ENCODE measurements around the gene ERVMER34-1.

The ERVMER34-1 gene

DNA sequence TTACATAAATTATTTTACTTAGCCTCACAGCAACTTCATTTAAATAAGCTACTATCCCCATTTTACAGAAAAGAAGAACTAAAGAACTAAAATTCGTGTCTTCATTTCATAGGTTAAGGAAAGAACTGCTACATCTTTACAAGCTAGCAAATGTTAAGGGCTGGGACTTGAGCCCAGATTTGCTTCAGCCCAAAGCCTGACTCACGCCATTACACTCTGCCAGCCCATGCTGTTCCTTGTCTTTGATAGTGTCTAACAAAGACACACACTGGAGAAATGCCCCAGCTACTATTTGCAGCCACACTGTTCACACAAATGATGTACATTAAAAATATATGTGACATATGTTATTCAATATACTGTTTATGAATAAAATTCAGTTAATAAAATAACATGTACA is 29.0 kb upstream of the ERVMER34-1 start:
- H3K9ac ChIP-seq (ENCODE audit: low read length): no peak overlapping the region
- H4K20me1 ChIP-seq (ENCODE audit: insufficient read depth, low read length): no peaks in the 10 kb centered on the region
- no peaks in the 10 kb centered on the region for H3K9me3 ChIP-seq (ENCODE audit: insufficient read depth, low read length)
- no peak overlapping the region for H2AFZ ChIP-seq (ENCODE audit: low read depth, low read length)
- H3K4me1 ChIP-seq (ENCODE audit: low read length): no peaks in the 10 kb centered on the region
- H3K27ac ChIP-seq (ENCODE audit: low read length): no peak overlapping the region
- no peak overlapping the region for H3K4me3 ChIP-seq (ENCODE audit: low read length)
- no peaks in the 10 kb centered on the region for H3K79me2 ChIP-seq (ENCODE audit: low read length)
- no peaks in the 10 kb centered on the region for H3K36me3 ChIP-seq (replicated peaks; ENCODE audit: low read depth, low read length)
- TF ChIP-seq CTCF (IDR thresholded peaks at IDR 0.05; ENCODE audit: low read depth, low read length): no peak
- TF ChIP-seq EZH2phosphoT487 (IDR thresholded peaks at IDR 0.05; ENCODE audit: low read depth): no peak
- no peak overlapping the region for H3K4me2 ChIP-seq (ENCODE audit: low read length)
- H3K27me3 ChIP-seq (ENCODE audit: low read depth, low read length): no peaks in the 10 kb centered on the region

GRCh38 chr4:52760256-52760655 is 9.0 kb upstream of the ERVMER34-1 start:
- H3K27ac ChIP-seq (ENCODE audit: low read length): no peak overlapping the region
- no peaks in the 10 kb centered on the region for H3K9me3 ChIP-seq (ENCODE audit: insufficient read depth, low read length)
- no peak overlapping the region for H3K9ac ChIP-seq (ENCODE audit: low read length)
- no peaks in the 10 kb centered on the region for H3K4me1 ChIP-seq (ENCODE audit: low read length)
- H2AFZ ChIP-seq (ENCODE audit: low read depth, low read length): no peak overlapping the region
- H3K36me3 ChIP-seq (replicated peaks; ENCODE audit: low read depth, low read length): no peaks in the 10 kb centered on the region
- no peak overlapping the region for H3K4me3 ChIP-seq (ENCODE audit: low read length)
- H4K20me1 ChIP-seq (ENCODE audit: insufficient read depth, low read length): no peaks in the 10 kb centered on the region
- H3K79me2 ChIP-seq (ENCODE audit: low read length): no peaks in the 10 kb centered on the region
- TF ChIP-seq CTCF (IDR thresholded peaks at IDR 0.05; ENCODE audit: low read depth, low read length) (no peak), EZH2phosphoT487 (IDR thresholded peaks at IDR 0.05; ENCODE audit: low read depth) (no peak)
- H3K27me3 ChIP-seq (ENCODE audit: low read depth, low read length): no peaks in the 10 kb centered on the region
- H3K4me2 ChIP-seq (ENCODE audit: low read length): no peak overlapping the region

- H3K27me3 ChIP-seq (ENCODE audit: low read depth, low read length): no peaks in the 10 kb centered on the region
- no peaks in the 10 kb centered on the region for H3K36me3 ChIP-seq (replicated peaks; ENCODE audit: low read depth, low read length)
- TF ChIP-seq EZH2phosphoT487 (IDR thresholded peaks at IDR 0.05; ENCODE audit: low read depth) (no peak), CTCF (IDR thresholded peaks at IDR 0.05; ENCODE audit: low read depth, low read length) (no peak)
These were observed 4.2 kb upstream of the ERVMER34-1 start for GRCh38 chr4:52755426-52755825.

DNA sequence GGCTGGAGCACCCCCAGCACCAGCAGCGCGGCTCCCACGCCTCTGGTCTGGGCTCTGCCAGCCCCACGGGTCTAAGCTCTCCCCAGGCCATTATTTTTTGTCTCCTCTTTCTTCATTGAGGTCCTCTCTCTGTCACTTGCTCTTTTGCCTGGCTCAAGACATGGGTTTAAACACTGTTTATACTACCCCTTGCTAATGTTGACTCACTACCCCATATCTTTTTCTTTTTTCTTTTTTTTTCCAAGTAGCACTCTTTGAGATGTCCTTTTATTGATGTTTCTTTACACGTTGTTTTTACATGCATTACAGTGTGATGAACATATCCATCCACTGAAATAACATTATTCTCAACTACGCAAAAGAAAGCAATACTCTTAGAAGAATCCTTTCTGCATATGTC is 1.7 kb upstream of the ERVMER34-1 start:
- Histone ChIP-seq H3K79me2 (ENCODE audit: low read length) (no peaks in the 10 kb centered on the region), H3K9me3 (ENCODE audit: insufficient read depth, low read length) (no peaks in the 10 kb centered on the region), H3K27ac (ENCODE audit: low read length) (no peak overlapping the region), H3K4me2 (ENCODE audit: low read length) (no peak overlapping the region), H3K4me1 (ENCODE audit: low read length) (no peaks in the 10 kb centered on the region), H3K9ac (ENCODE audit: low read length) (no peak overlapping the region), H4K20me1 (ENCODE audit: insufficient read depth, low read length) (no peaks in the 10 kb centered on the region), H3K36me3 (replicated peaks; ENCODE audit: low read depth, low read length) (no peaks in the 10 kb centered on the region), H3K4me3 (ENCODE audit: low read length) (no peak overlapping the region), H2AFZ (ENCODE audit: low read depth, low read length) (no peak overlapping the region), H3K27me3 (ENCODE audit: low read depth, low read length) (no peaks in the 10 kb centered on the region)
- TF ChIP-seq EZH2phosphoT487 (IDR thresholded peaks at IDR 0.05; ENCODE audit: low read depth) (no peak), CTCF (IDR thresholded peaks at IDR 0.05; ENCODE audit: low read depth, low read length) (no peak)

More at GRCh38 chr4:52755426-52755825, 4.2 kb upstream of the ERVMER34-1 start:
- no peak overlapping the region for H3K4me3 ChIP-seq (ENCODE audit: low read length)
- no peak overlapping the region for H3K4me2 ChIP-seq (ENCODE audit: low read length)
- H3K9ac ChIP-seq (ENCODE audit: low read length): no peak overlapping the region
- H3K27ac ChIP-seq (ENCODE audit: low read length): no peak overlapping the region
- no peaks in the 10 kb centered on the region for H3K4me1 ChIP-seq (ENCODE audit: low read length)
- H4K20me1 ChIP-seq (ENCODE audit: insufficient read depth, low read length): no peaks in the 10 kb centered on the region
- no peaks in the 10 kb centered on the region for H3K79me2 ChIP-seq (ENCODE audit: low read length)
- H3K9me3 ChIP-seq (ENCODE audit: insufficient read depth, low read length): no peaks in the 10 kb centered on the region
- no peak overlapping the region for H2AFZ ChIP-seq (ENCODE audit: low read depth, low read length)
